Karpas-422 (cell line): Measurements from ENCODE around the gene SLC25A12. TPM values are rescaled to one million over a fixed set of nuclear protein-coding genes. Genes with fewer than 3 reads are reported as not detected.

Source experiments
- DNase-seq: peaks from one replicate; pipeline ENCODE4 v3.0.0-alpha.2; 2015
- H2AFZ ChIP-seq: fragments of 200-600 bp; sonication (generic); 2 replicates; pipeline ENCODE4 v1.6.1; 2014; ENCODE audit warnings: antibody characterized with exemption, low read length, mixed read lengths
- H3K27ac ChIP-seq: fragments of 200-600 bp; sonication (generic); 2 replicates; pipeline ENCODE4 v1.5.1; 2014; ENCODE audit warnings: mild to moderate bottlenecking, low read length, moderate library complexity
- H3K27me3 ChIP-seq: fragments of 200-600 bp; sonication (generic); 2 replicates; pipeline ENCODE4 v1.6.1; 2014; ENCODE audit warnings: low read length, mixed read lengths
- H3K36me3 ChIP-seq: fragments of 200-600 bp; sonication (generic); 2 replicates; pipeline ENCODE4 v1.6.1; 2014; ENCODE audit warnings: low read length, mixed read lengths; ENCODE audit not compliant: insufficient read depth
- H3K4me1 ChIP-seq: fragments of 200-600 bp; sonication (generic); 2 replicates; pipeline ENCODE4 v1.6.1; 2014; ENCODE audit warnings: mild to moderate bottlenecking, low read length, mixed read lengths
- H3K4me2 ChIP-seq: fragments of 200-600 bp; sonication (generic); 2 replicates; pipeline ENCODE4 v1.6.1; 2014; ENCODE audit warnings: low read length, low read depth, mild to moderate bottlenecking; ENCODE audit not compliant: poor library complexity, severe bottlenecking
- H3K4me3 ChIP-seq: fragments of 200-600 bp; sonication (generic); 2 replicates; pipeline ENCODE4 v1.5.1; 2014; ENCODE audit warnings: mild to moderate bottlenecking, antibody characterized with exemption, low read length, mixed read lengths
- H3K79me2 ChIP-seq: fragments of 200-600 bp; sonication (generic); 2 replicates; pipeline ENCODE4 v1.6.1; 2014; ENCODE audit warnings: mild to moderate bottlenecking, low read length, mixed read lengths
- H3K9ac ChIP-seq: fragments of 200-600 bp; sonication (generic); 2 replicates; pipeline ENCODE4 v1.6.0; 2014; ENCODE audit warnings: low read length
- H3K9me2 ChIP-seq: fragments of 200-600 bp; sonication (generic), shearing (Covaris generic); replicated peaks from 2 replicates; pipeline ENCODE4 v1.6.0; 2014; ENCODE audit warnings: mild to moderate bottlenecking, low read length, moderate library complexity; ENCODE audit not compliant: insufficient read depth
- H3K9me3 ChIP-seq: fragments of 300-700, 200-600 bp; sonication (generic); 2 replicates; pipeline ENCODE4 v1.6.1; 2014; ENCODE audit warnings: low read length, mixed read lengths
- H4K20me1 ChIP-seq: fragments of 200-600 bp; sonication (generic); 2 replicates; pipeline ENCODE4 v1.6.1; 2014; ENCODE audit warnings: mild to moderate bottlenecking, antibody characterized with exemption, low read length, low read depth; ENCODE audit not compliant: insufficient read depth
- total RNA-seq: library from RNA; depleted of rRNA; stranded (reverse); fragments of >200 nt; shearing (Covaris generic); gene quantifications from 2 replicates; pipeline ENCODE4 v1.2.3, GENCODE V29; 2014; ENCODE audit warnings: low replicate concordance

Gene SLC25A12
- total RNA-seq, 1 experiment from 2014 or later, result 55.8 TPM

DNA sequence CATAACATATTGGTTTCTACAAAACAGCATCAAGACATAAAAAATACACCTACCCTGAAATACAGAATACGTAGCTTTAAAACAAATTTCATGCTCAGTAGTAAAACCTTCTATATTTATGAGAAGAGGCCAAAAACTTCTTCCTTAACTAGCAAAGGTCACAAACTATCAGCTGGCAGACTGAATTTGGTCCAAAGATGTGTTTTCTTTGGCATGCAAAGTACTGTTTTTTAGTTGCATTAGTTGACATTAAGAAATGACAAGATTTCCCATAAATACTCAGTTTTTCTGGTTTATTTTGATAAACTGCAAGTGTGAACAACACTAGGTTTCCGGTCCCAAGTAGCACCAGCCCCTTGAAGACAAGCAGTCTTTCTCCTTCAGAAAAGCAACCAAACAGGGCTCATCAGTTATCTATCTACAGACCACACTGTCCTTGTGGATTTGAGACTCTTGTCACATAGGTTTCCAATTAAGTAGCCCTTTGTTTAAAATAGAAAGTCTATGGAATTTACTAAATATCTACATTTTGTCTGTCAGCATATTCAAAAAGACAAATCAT lies 35.6 kb downstream of the SLC25A12 start:
- DNase-seq, result no peak
- H3K4me1 ChIP-seq, result no peaks in the 10 kb centered on the region
- no peaks in the 10 kb centered on the region for H3K27me3 ChIP-seq
- H2AFZ ChIP-seq, result no peak overlapping the region
- H4K20me1 ChIP-seq, result no peaks in the 10 kb centered on the region
- peaks cover 76% of the 10 kb centered on the region for H3K79me2 ChIP-seq
- H3K36me3 ChIP-seq, result peaks cover 24% of the 10 kb centered on the region; the same call in 1 of the 2 replicates
- no peak overlapping the region for H3K4me3 ChIP-seq
- H3K9me2 ChIP-seq, result no peaks in the 10 kb centered on the region
- no peak overlapping the region for H3K4me2 ChIP-seq
- H3K9me3 ChIP-seq, result no peaks in the 10 kb centered on the region
- no peak overlapping the region for H3K9ac ChIP-seq
- H3K27ac ChIP-seq, result no peak overlapping the region

DNA sequence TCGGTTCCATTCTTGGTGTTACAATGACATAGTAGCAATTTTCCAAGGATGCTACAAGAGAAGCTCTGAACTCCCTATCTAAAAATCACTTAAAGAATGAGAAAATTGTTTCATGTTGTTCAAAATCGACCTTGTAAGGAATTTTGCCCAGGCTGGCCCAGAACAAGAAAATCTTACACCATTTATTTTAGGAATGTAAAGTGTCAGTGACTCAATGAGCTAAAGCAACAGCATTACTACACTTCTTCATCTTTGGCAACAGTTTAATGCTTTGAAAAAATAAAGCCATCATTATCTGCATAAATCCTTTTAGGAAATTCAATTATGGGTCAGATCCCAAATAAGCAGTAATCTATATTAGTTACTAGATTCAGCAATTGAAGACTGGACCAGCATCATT lies 38.6 kb downstream of the SLC25A12 start:
- no peak for DNase-seq
- H3K36me3 ChIP-seq, result peaks cover 44% of the 10 kb centered on the region; the same call in 1 of the 2 replicates
- H2AFZ ChIP-seq, result no peak overlapping the region
- H3K4me3 ChIP-seq, result no peak overlapping the region
- peaks cover 64% of the 10 kb centered on the region for H3K79me2 ChIP-seq
- H3K9me3 ChIP-seq, result no peaks in the 10 kb centered on the region
- H3K27ac ChIP-seq, result no peak overlapping the region
- no peaks in the 10 kb centered on the region for H3K27me3 ChIP-seq
- H3K4me1 ChIP-seq, result no peaks in the 10 kb centered on the region
- no peaks in the 10 kb centered on the region for H4K20me1 ChIP-seq
- H3K9me2 ChIP-seq, result no peaks in the 10 kb centered on the region
- no peak overlapping the region for H3K4me2 ChIP-seq
- H3K9ac ChIP-seq, result no peak overlapping the region

DNA sequence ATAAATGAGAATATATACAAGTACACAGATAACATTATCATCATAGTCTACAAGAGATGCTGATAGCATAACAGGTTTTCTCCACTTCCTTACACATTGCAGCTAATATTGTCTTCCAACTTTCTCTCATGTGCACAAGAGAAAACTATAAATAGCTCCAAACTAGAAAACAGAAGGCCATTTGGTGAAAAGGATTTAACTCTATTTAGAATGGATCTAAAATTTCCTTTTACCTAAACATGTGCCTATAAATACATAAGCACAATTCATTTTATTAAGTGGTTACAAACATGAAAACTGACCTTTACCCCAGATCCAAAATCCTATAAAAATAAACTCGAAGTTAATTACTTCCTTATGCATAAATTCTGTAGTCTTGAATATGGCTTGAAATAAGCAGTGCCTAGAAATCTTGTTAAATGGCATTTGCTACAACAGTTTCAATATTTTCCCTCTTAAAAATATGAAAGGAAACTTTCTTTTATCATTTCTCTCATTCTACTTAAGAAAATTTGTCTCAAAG lies 41.6 kb downstream of the SLC25A12 start:
- H3K79me2 ChIP-seq, result peaks cover 36% of the 10 kb centered on the region
- no peak overlapping the region for H2AFZ ChIP-seq
- DNase-seq, result no peak
- H3K4me2 ChIP-seq, result no peak overlapping the region
- peaks cover 37% of the 10 kb centered on the region; the same call in 1 of the 2 replicates for H3K36me3 ChIP-seq
- H3K9me3 ChIP-seq, result no peaks in the 10 kb centered on the region
- no peaks in the 10 kb centered on the region for H4K20me1 ChIP-seq
- H3K9me2 ChIP-seq, result no peaks in the 10 kb centered on the region
- no peaks in the 10 kb centered on the region for H3K4me1 ChIP-seq
- no peak overlapping the region for H3K27ac ChIP-seq
- no peaks in the 10 kb centered on the region for H3K27me3 ChIP-seq
- H3K9ac ChIP-seq, result no peak overlapping the region
- H3K4me3 ChIP-seq, result no peak overlapping the region

DNA sequence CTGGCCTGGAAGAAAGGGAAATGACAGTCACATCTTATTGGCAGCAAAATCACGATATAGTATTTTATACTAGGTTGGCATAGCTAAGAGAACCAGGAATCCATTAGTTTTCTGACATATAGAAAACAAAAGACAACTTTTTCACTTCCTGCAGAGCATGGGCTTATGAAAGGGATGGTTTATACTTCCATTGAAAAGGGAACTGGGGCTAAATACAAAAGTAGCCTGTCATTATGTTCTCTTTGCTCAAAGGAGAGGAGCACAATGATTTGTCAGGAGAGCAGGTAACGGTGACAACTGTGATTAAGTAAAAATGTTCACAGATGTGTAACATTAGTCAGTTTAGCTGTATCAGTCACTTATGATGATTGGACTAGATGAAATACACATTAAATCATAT lies 46.4 kb downstream of the SLC25A12 start:
- H2AFZ ChIP-seq, result no peak overlapping the region
- H3K27me3 ChIP-seq, result no peaks in the 10 kb centered on the region
- no peaks in the 10 kb centered on the region for H3K9me3 ChIP-seq
- H3K36me3 ChIP-seq, result peaks cover 25% of the 10 kb centered on the region; the same call in 1 of the 2 replicates
- no peak for DNase-seq
- H3K27ac ChIP-seq, result no peak overlapping the region
- no peaks in the 10 kb centered on the region for H4K20me1 ChIP-seq
- H3K79me2 ChIP-seq, result peaks cover 18% of the 10 kb centered on the region
- no peak overlapping the region for H3K4me3 ChIP-seq
- no peaks in the 10 kb centered on the region for H3K9me2 ChIP-seq
- no peak overlapping the region for H3K4me2 ChIP-seq
- no peaks in the 10 kb centered on the region for H3K4me1 ChIP-seq
- no peak overlapping the region for H3K9ac ChIP-seq

DNA sequence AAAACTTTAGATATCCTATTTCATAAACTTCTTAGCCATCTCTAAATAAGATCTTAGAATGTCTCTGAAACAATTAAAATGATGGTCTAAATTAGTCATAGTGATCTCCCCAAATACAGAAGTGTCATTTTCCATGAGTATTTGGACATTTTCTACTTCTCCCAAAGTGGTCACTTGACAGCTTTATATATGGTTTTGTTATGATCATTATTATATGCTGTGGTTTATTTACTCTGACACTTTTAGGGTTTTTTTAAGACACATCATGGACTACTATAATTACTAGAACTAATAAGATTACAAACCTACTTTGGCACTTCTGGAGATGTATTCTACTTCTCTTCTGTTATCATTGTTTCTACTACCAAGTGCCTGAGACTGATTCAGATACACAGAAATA lies 47.1 kb downstream of the SLC25A12 start:
- Histone ChIP-seq H3K4me3 (no peak overlapping the region), H3K9ac (no peak overlapping the region), H3K79me2 (peaks cover 11% of the 10 kb centered on the region), H3K9me2 (no peaks in the 10 kb centered on the region), H4K20me1 (no peaks in the 10 kb centered on the region), H3K9me3 (no peaks in the 10 kb centered on the region), H3K4me2 (no peak overlapping the region), H2AFZ (no peak overlapping the region), H3K27ac (no peak overlapping the region), H3K27me3 (no peaks in the 10 kb centered on the region), H3K4me1 (no peaks in the 10 kb centered on the region), H3K36me3 (peaks cover 24% of the 10 kb centered on the region)
- no peak for DNase-seq

DNA sequence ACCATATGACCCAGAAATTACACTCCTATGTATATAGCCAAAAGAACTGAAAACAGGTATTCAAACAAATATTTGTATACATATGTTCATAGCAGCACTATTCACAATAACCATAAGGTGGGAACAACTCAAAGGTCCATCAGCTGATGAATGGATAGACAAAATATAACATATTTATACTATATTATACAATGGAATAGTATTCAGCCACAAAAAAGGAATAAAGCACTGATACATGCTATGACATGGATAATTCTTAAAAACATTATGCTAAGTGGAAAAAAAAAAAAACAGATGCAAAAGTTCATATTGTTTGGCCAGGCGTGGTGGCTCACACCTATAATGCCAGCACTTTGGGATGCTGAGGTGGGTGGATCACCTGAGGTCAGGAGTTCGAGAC lies 52.0 kb downstream of the SLC25A12 start:
- H3K4me3 ChIP-seq, result no peak overlapping the region
- no peak overlapping the region for H3K27ac ChIP-seq
- H2AFZ ChIP-seq, result no peak overlapping the region
- peaks cover 13% of the 10 kb centered on the region for H3K79me2 ChIP-seq
- H3K9ac ChIP-seq, result no peak overlapping the region
- H3K36me3 ChIP-seq, result peaks cover 41% of the 10 kb centered on the region
- no peaks in the 10 kb centered on the region for H3K9me2 ChIP-seq
- H3K4me2 ChIP-seq, result no peak overlapping the region
- H3K4me1 ChIP-seq, result no peaks in the 10 kb centered on the region
- DNase-seq, result no peak
- H4K20me1 ChIP-seq, result no peaks in the 10 kb centered on the region
- no peaks in the 10 kb centered on the region for H3K9me3 ChIP-seq
- no peaks in the 10 kb centered on the region for H3K27me3 ChIP-seq

DNA sequence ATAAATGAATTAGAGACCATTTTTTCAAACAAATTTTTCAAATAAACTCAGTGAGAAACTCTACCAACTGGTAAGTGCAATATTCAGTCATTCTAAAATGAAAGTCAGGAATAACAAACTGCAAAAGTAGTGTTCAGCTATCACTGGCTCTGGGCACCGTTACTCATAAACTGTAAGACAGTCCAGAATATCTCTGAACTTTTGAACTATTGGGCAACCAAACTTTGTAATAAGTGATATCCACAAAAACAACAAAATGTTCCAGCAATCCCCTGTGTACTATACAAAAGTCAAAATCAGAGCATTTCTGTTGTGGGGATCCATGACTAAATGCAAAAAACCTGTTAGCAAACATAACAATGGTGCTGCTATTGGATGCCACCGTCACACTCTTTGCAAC lies 56.3 kb downstream of the SLC25A12 start:
- Histone ChIP-seq H3K27me3 (no peaks in the 10 kb centered on the region), H3K4me3 (no peak overlapping the region), H3K79me2 (peaks cover 6% of the 10 kb centered on the region), H3K9me2 (no peaks in the 10 kb centered on the region), H3K9me3 (peaks cover 3% of the 10 kb centered on the region; the same call in 1 of the 2 replicates), H4K20me1 (no peaks in the 10 kb centered on the region), H3K27ac (no peak overlapping the region), H3K36me3 (peaks cover 76% of the 10 kb centered on the region), H3K9ac (no peak overlapping the region), H3K4me2 (no peak overlapping the region), H3K4me1 (no peaks in the 10 kb centered on the region), H2AFZ (no peak overlapping the region)
- DNase-seq, result no peak

DNA sequence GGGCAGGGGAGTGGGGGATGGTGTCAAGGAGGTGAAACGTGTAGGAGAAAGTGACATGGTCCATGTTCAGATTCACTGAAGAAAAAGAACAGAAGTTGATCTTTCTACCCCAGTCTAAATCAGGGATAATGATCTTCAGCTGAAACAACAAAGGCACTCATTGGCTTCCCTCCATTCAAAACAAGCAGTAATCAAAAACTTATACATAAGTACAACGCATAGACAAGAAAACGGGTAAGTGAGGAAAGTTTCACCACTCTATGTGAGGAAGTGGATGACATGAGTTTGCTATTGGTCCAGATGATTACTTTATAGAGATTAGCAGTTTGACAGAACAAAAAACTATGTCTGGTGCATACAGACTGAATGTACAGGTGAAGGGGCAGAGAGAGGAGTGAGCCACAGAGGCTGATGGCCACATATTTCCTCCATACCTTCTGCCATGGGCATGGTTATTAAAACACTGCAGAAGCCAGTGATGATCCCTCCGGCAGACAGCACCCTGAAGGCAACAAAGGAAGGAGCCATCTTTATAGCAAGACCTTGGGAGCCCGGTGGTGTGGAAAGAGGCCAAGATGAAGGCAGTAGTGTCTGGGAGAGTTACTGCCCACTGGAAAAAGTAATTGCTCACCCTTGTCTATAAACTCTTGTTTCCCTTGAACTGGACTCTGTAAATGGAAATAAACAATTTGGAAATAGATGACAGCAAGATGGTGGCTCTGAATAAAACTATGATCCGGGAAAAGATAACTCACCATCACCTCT lies 57.7 kb downstream of the SLC25A12 start:
- H3K4me2 ChIP-seq, result no peak overlapping the region
- H3K4me1 ChIP-seq, result no peaks in the 10 kb centered on the region
- no peak for DNase-seq
- H3K79me2 ChIP-seq, result peaks cover 3% of the 10 kb centered on the region; the same call in 1 of the 2 replicates
- H3K27me3 ChIP-seq, result no peaks in the 10 kb centered on the region
- H3K9ac ChIP-seq, result no peak overlapping the region
- peaks cover 78% of the 10 kb centered on the region for H3K36me3 ChIP-seq
- no peak overlapping the region for H3K27ac ChIP-seq
- peaks cover 16% of the 10 kb centered on the region for H3K9me3 ChIP-seq
- no peak overlapping the region for H3K4me3 ChIP-seq
- H4K20me1 ChIP-seq, result no peaks in the 10 kb centered on the region
- H2AFZ ChIP-seq, result no peak overlapping the region
- H3K9me2 ChIP-seq, result no peaks in the 10 kb centered on the region
